ENCODE results near the gene UNC5C. TPM values are rescaled to one million over a fixed set of nuclear protein-coding genes. Genes with fewer than 3 reads are reported as not detected.

Gene UNC5C
- total RNA-seq, 1 experiment from 2014 or later, result 8.2 TPM

DNA sequence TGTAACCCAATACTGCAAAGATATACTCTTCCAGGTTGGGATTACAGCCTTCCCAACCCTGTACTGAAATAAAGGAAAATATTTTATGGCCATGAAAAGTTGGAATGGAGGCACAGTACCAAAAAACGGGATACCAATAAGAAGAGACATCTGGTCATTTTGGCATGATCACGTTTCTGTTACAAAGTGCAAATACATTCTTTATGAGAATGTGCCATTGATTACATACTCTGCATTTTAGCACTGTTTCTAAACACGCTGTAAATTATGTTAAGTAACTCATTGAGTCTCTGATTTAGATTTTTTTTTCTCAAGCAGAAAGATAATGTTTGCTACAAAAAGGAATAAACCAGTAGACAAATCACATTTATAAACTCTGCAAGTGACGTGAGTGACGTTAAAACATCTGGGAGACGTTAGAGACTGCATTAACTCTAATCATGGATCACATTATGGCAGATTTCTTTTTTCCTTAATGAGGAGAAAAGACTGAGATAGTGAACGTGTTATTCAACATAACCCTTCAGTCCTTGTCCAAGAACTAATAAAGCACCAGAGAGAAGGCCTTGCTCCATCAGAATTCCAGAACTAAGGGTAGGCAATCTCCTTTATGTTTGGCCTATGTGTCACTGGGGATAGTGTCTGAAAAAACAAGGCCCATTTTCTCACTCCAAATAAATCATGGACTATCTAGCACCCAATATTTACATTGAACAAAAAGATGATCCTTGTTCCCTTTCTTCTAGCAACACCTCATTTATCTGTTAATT is 31.0 kb downstream of the UNC5C start:
- intact Hi-C loops (cut with micrococcal nuclease; ENCODE audit: unreplicated experiment) (no loop called here), in situ Hi-C loops (cut with HindIII; ENCODE audit: low pct_unique_long_range_greater_than_20kb, low sequenced_read_pairs) (no loop called here)
- ChIA-PET POLR2A (no interaction called here), CTCF (no interaction called here)
- no TSS peak for BruUV-seq (replicated peaks)
- DNase-seq (ENCODE audit: low read depth, low spot score) (no peak), ATAC-seq (no peak)
- TF ChIP-seq SIN3A (IDR thresholded peaks at IDR 0.05; ENCODE audit: borderline replicate concordance, insufficient read depth, low read depth, low read length) (no peak), TCF7L2 (IDR thresholded peaks at IDR 0.05; ENCODE audit: low read depth, low read length) (no peak), POLR2AphosphoS5 (IDR thresholded peaks at IDR 0.05; ENCODE audit: low read depth, low read length) (no peak)
- TF ChIP-seq, protein P1, sequence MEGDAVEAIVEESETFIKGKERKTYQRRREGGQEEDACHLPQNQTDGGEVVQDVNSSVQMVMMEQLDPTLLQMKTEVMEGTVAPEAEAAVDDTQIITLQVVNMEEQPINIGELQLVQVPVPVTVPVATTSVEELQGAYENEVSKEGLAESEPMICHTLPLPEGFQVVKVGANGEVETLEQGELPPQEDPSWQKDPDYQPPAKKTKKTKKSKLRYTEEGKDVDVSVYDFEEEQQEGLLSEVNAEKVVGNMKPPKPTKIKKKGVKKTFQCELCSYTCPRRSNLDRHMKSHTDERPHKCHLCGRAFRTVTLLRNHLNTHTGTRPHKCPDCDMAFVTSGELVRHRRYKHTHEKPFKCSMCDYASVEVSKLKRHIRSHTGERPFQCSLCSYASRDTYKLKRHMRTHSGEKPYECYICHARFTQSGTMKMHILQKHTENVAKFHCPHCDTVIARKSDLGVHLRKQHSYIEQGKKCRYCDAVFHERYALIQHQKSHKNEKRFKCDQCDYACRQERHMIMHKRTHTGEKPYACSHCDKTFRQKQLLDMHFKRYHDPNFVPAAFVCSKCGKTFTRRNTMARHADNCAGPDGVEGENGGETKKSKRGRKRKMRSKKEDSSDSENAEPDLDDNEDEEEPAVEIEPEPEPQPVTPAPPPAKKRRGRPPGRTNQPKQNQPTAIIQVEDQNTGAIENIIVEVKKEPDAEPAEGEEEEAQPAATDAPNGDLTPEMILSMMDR (IDR thresholded peaks at IDR 0.05), result no peak
- TF ChIP-seq, protein P2, sequence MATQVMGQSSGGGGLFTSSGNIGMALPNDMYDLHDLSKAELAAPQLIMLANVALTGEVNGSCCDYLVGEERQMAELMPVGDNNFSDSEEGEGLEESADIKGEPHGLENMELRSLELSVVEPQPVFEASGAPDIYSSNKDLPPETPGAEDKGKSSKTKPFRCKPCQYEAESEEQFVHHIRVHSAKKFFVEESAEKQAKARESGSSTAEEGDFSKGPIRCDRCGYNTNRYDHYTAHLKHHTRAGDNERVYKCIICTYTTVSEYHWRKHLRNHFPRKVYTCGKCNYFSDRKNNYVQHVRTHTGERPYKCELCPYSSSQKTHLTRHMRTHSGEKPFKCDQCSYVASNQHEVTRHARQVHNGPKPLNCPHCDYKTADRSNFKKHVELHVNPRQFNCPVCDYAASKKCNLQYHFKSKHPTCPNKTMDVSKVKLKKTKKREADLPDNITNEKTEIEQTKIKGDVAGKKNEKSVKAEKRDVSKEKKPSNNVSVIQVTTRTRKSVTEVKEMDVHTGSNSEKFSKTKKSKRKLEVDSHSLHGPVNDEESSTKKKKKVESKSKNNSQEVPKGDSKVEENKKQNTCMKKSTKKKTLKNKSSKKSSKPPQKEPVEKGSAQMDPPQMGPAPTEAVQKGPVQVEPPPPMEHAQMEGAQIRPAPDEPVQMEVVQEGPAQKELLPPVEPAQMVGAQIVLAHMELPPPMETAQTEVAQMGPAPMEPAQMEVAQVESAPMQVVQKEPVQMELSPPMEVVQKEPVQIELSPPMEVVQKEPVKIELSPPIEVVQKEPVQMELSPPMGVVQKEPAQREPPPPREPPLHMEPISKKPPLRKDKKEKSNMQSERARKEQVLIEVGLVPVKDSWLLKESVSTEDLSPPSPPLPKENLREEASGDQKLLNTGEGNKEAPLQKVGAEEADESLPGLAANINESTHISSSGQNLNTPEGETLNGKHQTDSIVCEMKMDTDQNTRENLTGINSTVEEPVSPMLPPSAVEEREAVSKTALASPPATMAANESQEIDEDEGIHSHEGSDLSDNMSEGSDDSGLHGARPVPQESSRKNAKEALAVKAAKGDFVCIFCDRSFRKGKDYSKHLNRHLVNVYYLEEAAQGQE (IDR thresholded peaks at IDR 0.05; ENCODE audit: insufficient read depth in 1 of 2, low read depth in 2 of 2, low read length in 1 of 2), result no peak
- Histone ChIP-seq H3K4me3 (ENCODE audit: low read depth in 2 of 2, low read length in 2 of 2) (no peak overlapping the region), H3K4me1 (ENCODE audit: control insufficient read depth, insufficient read depth, low read length) (no peaks in the 10 kb centered on the region), H3K27me3 (ENCODE audit: control insufficient read depth, insufficient read depth, low read length) (no peaks in the 10 kb centered on the region), H3K36me3 (ENCODE audit: control insufficient read depth, insufficient read depth, low read length) (no peaks in the 10 kb centered on the region), H3K27ac (ENCODE audit: low read length) (no peak overlapping the region), H3K9me3 (ENCODE audit: control insufficient read depth, insufficient read depth, low read depth, low read length) (no peaks in the 10 kb centered on the region)

DNA sequence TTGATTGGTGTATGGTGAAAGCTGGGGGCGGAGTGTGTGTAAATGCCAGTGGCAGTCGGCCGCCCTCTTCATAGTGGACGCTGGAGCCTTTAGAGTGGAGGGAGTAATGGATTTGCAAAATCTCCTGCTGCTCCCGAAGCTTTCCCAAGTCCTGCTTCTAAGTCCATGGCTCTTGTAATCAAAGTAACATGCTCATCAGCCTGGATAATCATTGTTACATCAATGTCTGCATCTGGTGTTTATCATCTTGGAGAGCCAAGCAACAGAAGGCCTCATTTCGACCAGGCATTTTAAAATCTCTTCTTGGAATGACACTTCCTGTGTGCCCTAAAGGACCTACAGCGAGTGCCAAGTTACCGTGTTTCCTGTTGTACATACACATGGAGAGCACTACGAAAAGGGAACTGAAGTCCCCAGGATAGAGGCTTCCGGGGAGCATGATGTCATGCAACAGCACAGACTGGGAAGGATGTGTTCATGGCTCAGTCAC is 32.2 kb downstream of the UNC5C start:
- in situ Hi-C loops (cut with HindIII; ENCODE audit: low pct_unique_long_range_greater_than_20kb, low sequenced_read_pairs) (no loop called here), intact Hi-C loops (cut with micrococcal nuclease; ENCODE audit: unreplicated experiment) (no loop called here)
- DNase-seq (ENCODE audit: low read depth, low spot score) (no peak), ATAC-seq (no peak)
- Histone ChIP-seq H3K36me3 (ENCODE audit: control insufficient read depth, insufficient read depth, low read length) (no peaks in the 10 kb centered on the region), H3K4me1 (ENCODE audit: control insufficient read depth, insufficient read depth, low read length) (no peaks in the 10 kb centered on the region), H3K27ac (ENCODE audit: low read length) (no peak overlapping the region), H3K27me3 (ENCODE audit: control insufficient read depth, insufficient read depth, low read length) (no peaks in the 10 kb centered on the region), H3K4me3 (ENCODE audit: low read depth in 2 of 2, low read length in 2 of 2) (no peak overlapping the region), H3K9me3 (ENCODE audit: control insufficient read depth, insufficient read depth, low read depth, low read length) (no peaks in the 10 kb centered on the region)
- ChIA-PET CTCF (no interaction called here), POLR2A (no interaction called here)
- TF ChIP-seq POLR2AphosphoS5 (IDR thresholded peaks at IDR 0.05; ENCODE audit: low read depth, low read length), result no peak
- TF ChIP-seq TCF7L2 (IDR thresholded peaks at IDR 0.05; ENCODE audit: low read depth, low read length), result no peak
- TF ChIP-seq SIN3A (IDR thresholded peaks at IDR 0.05; ENCODE audit: borderline replicate concordance, insufficient read depth, low read depth, low read length), result no peak
- TF ChIP-seq, protein P1 (IDR thresholded peaks at IDR 0.05), result no peak
- TF ChIP-seq, protein P2 (IDR thresholded peaks at IDR 0.05; ENCODE audit: insufficient read depth in 1 of 2, low read depth in 2 of 2, low read length in 1 of 2), result no peak
- BruUV-seq (replicated peaks), result no TSS peak

All from Panc1 (cell line).